HFFc6 (cell line): ENCODE data around the gene NEU2. TPM values are rescaled to one million over a fixed set of nuclear protein-coding genes. Genes with fewer than 3 reads are reported as not detected.

Source experiments
- DNase-seq: peaks from one replicate; pipeline ENCODE4 v3.0.0-alpha.2; 2018
- H3K27ac Mint-ChIP-seq: 2 replicates; pipeline ENCODE4 v1.8.0; 2020; ENCODE audit warnings: mild to moderate bottlenecking, mixed read lengths
- H3K27me3 Mint-ChIP-seq: 2 replicates; pipeline ENCODE4 v1.8.0; 2021; ENCODE audit warnings: mild to moderate bottlenecking, moderate library complexity, mixed read lengths; ENCODE audit not compliant: insufficient read depth
- H3K36me3 Mint-ChIP-seq: 2 replicates; pipeline ENCODE4 v1.8.0; 2021; ENCODE audit warnings: low read depth, mixed read lengths
- H3K4me1 Mint-ChIP-seq: 2 replicates; pipeline ENCODE4 v1.8.0; 2020; ENCODE audit warnings: low read depth, mixed read lengths
- H3K4me3 Mint-ChIP-seq: 2 replicates; pipeline ENCODE4 v1.8.0; 2020; ENCODE audit warnings: mild to moderate bottlenecking, moderate library complexity, mixed read lengths
- H3K9me3 Mint-ChIP-seq: 2 replicates; pipeline ENCODE4 v1.8.0; 2020; ENCODE audit warnings: mild to moderate bottlenecking, mixed read lengths
- CTCF ChIP-seq: fragments of 200-600 bp; sonication (generic); IDR thresholded peaks from 2 replicates; pipeline ENCODE4 v1.5.0; 2021; ENCODE audit warnings: antibody characterized with exemption, mild to moderate bottlenecking
- total RNA-seq, 6 experiments: library from RNA; stranded (reverse); fragmentation: NEBNext Ultra II Directional; extraction: Animal tissue kit (Norgen Biotek cat#: 25700); gene quantifications; 2 replicates in 1 of 6; 3 replicates in 5 of 6; pipeline ENCODE4 v1.2.3, GENCODE V29; 2021

The NEU2 gene
- total RNA-seq, 6 experiments from 2014 or later = not detected

GRCh38 chr2:233000886-233001750 is 31.4 kb upstream of the NEU2 start:
- TF ChIP-seq CTCF = no peak
- Mint-ChIP-seq H3K27me3 (peaks cover 36% of the 10 kb centered on the region), H3K4me1 (no peaks in the 10 kb centered on the region), H3K4me3 (no peak overlapping the region), H3K36me3 (no peaks in the 10 kb centered on the region), H3K9me3 (no peaks in the 10 kb centered on the region), H3K27ac (no peak overlapping the region)
- DNase-seq = no peak

GRCh38 chr2:233002829-233003657 is 29.4 kb upstream of the NEU2 start:
- Mint-ChIP-seq H3K27ac (no peak overlapping the region), H3K4me1 (no peaks in the 10 kb centered on the region), H3K4me3 (no peak overlapping the region), H3K27me3 (peaks cover 33% of the 10 kb centered on the region), H3K9me3 (no peaks in the 10 kb centered on the region), H3K36me3 (no peaks in the 10 kb centered on the region)
- TF ChIP-seq CTCF = no peak
- no peak for DNase-seq

- TF ChIP-seq CTCF = no peak
- Mint-ChIP-seq H3K4me3 (no peak overlapping the region), H3K27me3 (peaks cover 30% of the 10 kb centered on the region), H3K4me1 (no peaks in the 10 kb centered on the region), H3K27ac (no peak overlapping the region), H3K9me3 (no peaks in the 10 kb centered on the region), H3K36me3 (no peaks in the 10 kb centered on the region)
- no peak for DNase-seq
Observed at GRCh38 chr2:233003658-233004555, 28.6 kb upstream of the NEU2 start.

GRCh38 chr2:233005096-233005495 is 27.4 kb upstream of the NEU2 start:
- H3K36me3 Mint-ChIP-seq = no peaks in the 10 kb centered on the region
- DNase-seq = no peak
- peaks cover 35% of the 10 kb centered on the region for H3K27me3 Mint-ChIP-seq
- H3K4me1 Mint-ChIP-seq = no peaks in the 10 kb centered on the region
- no peaks in the 10 kb centered on the region for H3K9me3 Mint-ChIP-seq
- H3K4me3 Mint-ChIP-seq = no peak overlapping the region
- no peak overlapping the region for H3K27ac Mint-ChIP-seq
- no peak for TF ChIP-seq CTCF

GRCh38 chr2:233006648-233007047 is 25.8 kb upstream of the NEU2 start:
- Mint-ChIP-seq H3K36me3 (no peaks in the 10 kb centered on the region), H3K27me3 (peaks cover 39% of the 10 kb centered on the region), H3K9me3 (no peaks in the 10 kb centered on the region), H3K27ac (no peak overlapping the region), H3K4me1 (no peaks in the 10 kb centered on the region), H3K4me3 (no peak overlapping the region)
- no peak for TF ChIP-seq CTCF
- DNase-seq = no peak
